ENCODE results near the gene SHANK3. TPM values are rescaled to one million over a fixed set of nuclear protein-coding genes. Genes with fewer than 3 reads are reported as not detected.
"Not testable (repeated sequence)": the region's sequence is repeated elsewhere in the genome, so short reads cannot be mapped to it uniquely, and the experiment has no call there.

The SHANK3 gene
- under 1 TPM; 0.04 to 0.06 TPM for total RNA-seq

GRCh38 chr22:50672471-50673230, at the start of gene SHANK3:
SHANK3 (plus strand) TSS chr22:50672823.
- ChIA-PET CTCF (no interaction called here), POLR2A (interaction anchor here (0.7 kb wide), 1 partner anchor 817 kb away, joined by 10 read pairs; no protein-coding TSS in a partner anchor)

- POLR2A ChIA-PET, result no interaction called here
- CTCF ChIA-PET, result no interaction called here
These were observed 48.1 kb upstream of the SHANK3 start for GRCh38 chr22:50624347-50625130.

- POLR2A ChIA-PET, result no interaction called here
- CTCF ChIA-PET, result no interaction called here
These were observed 47.5 kb upstream of the SHANK3 start for GRCh38 chr22:50625131-50625567.

- CTCF ChIA-PET, result interaction anchor here (0.8 to 1.6 kb wide), 2 partner anchors 86 to 100 kb away, joined by 3 to 4 read pairs; partner anchors contain the start of gene SCO2
- POLR2A ChIA-PET, result no interaction called here
These were observed 46.9 kb upstream of the SHANK3 start for GRCh38 chr22:50625568-50626313.

GRCh38 chr22:50626314-50626849, 46.2 kb upstream of the SHANK3 start:
- POLR2A ChIA-PET, result no interaction called here
- CTCF ChIA-PET, result interaction anchor here (0.8 to 1.6 kb wide), 2 partner anchors 87 to 101 kb away, joined by 3 to 4 read pairs; partner anchors contain the start of gene SCO2

- POLR2A ChIA-PET, result no interaction called here
These were observed 45.6 kb upstream of the SHANK3 start for GRCh38 chr22:50626850-50627641.

GRCh38 chr22:50627642-50628542, 44.7 kb upstream of the SHANK3 start, which contains the start of gene ARSA:
ARSA (minus strand) TSS chr22:50628152; CDS start chr22:50627779, 373 bp downstream.
- POLR2A ChIA-PET, result interaction anchor here (0.8 to 1.1 kb wide), 4 partner anchors 65 to 103 kb away, joined by 3 to 6 read pairs (median 4); partner anchors contain the start of genes SCO2 and SYCE3
- CTCF ChIA-PET, result interaction anchor here (0.6 to 1.6 kb wide), 7 partner anchors 65 to 240 kb away, joined by 3 to 6 read pairs (median 3); partner anchors contain the start of genes KLHDC7B, SCO2 and SYCE3

More at GRCh38 chr22:50626850-50627641, 45.6 kb upstream of the SHANK3 start:
- CTCF ChIA-PET, result interaction anchor here (0.8 to 1.6 kb wide), 3 partner anchors 64 to 101 kb away, joined by 3 to 4 read pairs (median 4); partner anchors contain the start of genes SCO2 and SYCE3

GRCh38 chr22:50628543-50629134, 44.0 kb upstream of the SHANK3 start:
- ChIA-PET CTCF (interaction anchor here (0.6 to 1.2 kb wide), 3 partner anchors 80 to 119 kb away, joined by 3 to 4 read pairs (median 3); partner anchors contain the start of gene KLHDC7B), POLR2A (interaction anchor here (0.8 to 1.1 kb wide), 4 partner anchors 66 to 103 kb away, joined by 3 to 6 read pairs (median 4); partner anchors contain the start of genes SCO2 and SYCE3)

GRCh38 chr22:50630376-50630775, 42.2 kb upstream of the SHANK3 start:
- CTCF ChIA-PET, result interaction anchor here (1.0 kb wide), 1 partner anchor 105 kb away, joined by 3 read pairs; the partner anchor contains the start of gene SCO2

GRCh38 chr22:50633086-50633485, 39.5 kb upstream of the SHANK3 start:
- ChIA-PET CTCF (no interaction called here), POLR2A (interaction anchor here (0.6 kb wide), 1 partner anchor 13 kb away, joined by 4 read pairs; no protein-coding TSS in a partner anchor)

More at GRCh38 chr22:50630376-50630775, 42.2 kb upstream of the SHANK3 start:
- POLR2A ChIA-PET, result no interaction called here

GRCh38 chr22:50633771-50634170, 38.9 kb upstream of the SHANK3 start:
- ChIA-PET CTCF (no interaction called here), POLR2A (interaction anchor here (0.6 kb wide), 1 partner anchor 14 kb away, joined by 4 read pairs; no protein-coding TSS in a partner anchor)

- POLR2A ChIA-PET, result no interaction called here
- CTCF ChIA-PET, result no interaction called here
These were observed 37.0 kb upstream of the SHANK3 start for GRCh38 chr22:50635591-50635990.

GRCh38 chr22:50640296-50640695, 32.3 kb upstream of the SHANK3 start:
- CTCF ChIA-PET, POLR2A ChIA-PET: not testable (repeated sequence)

GRCh38 chr22:50640857-50641647, 31.6 kb upstream of the SHANK3 start:
- ChIA-PET POLR2A (no interaction called here), CTCF (no interaction called here)

GRCh38 chr22:50641696-50642607, 30.7 kb upstream of the SHANK3 start:
- CTCF ChIA-PET, result no interaction called here
- POLR2A ChIA-PET, result no interaction called here
